Activated CD4-positive, alpha-beta T cell treated with anti-CD3 and anti-CD28 coated beads for 1 hour (primary cell): ENCODE measurements around the gene SEMA6B.
A peak's percentile ranks its signal among the peaks of the same experiment; 100 is the strongest.
"Not testable (repeated sequence)": the region's sequence is repeated elsewhere in the genome, so short reads cannot be mapped to it uniquely, and the experiment has no call there.

ENCODE experiments used
- DNase-seq: peaks from one replicate; pipeline ENCODE4 v3.0.0-alpha.2; 2020

The SEMA6B gene

DNA sequence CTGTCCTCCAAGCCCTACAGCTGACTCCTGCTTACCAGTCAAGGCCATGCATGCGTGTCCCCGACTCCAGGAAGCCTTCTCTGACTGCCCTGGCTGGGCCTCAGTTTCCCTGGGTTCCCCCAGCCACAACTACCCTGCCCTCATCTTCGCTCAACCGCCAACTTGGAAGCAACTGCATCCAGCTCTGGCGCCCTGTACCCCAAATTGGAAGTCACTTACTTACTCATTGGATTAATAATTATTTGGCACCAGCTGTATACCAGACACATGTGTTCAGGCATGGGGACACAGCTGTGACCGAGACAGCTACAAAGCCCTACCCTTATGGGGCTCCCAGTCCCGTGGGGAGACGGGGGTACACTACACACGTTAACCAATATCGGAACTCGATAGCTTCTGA is 10.9 kb upstream of the SEMA6B start:
- no peak for DNase-seq

DNA sequence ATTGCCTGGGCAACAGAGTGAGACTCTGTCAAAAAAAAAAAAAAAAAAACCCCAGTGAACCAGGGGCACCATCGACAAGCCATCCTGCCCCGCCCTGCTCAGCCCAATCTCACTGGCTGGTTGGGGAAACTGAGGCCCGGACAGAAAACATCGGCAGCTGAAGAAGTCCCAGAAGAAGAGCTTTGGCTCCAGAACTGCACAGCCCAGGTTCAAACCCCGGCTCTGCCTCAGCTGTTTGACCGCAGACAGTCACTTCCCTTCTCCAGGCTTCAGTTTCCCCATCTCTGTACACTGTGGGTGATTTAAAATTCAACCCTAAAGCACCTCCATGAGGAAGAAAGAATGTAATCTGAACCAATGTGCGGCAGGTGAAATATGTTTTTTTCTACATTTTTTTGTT is 9.4 kb upstream of the SEMA6B start:
- DNase-seq = no peak

DNA sequence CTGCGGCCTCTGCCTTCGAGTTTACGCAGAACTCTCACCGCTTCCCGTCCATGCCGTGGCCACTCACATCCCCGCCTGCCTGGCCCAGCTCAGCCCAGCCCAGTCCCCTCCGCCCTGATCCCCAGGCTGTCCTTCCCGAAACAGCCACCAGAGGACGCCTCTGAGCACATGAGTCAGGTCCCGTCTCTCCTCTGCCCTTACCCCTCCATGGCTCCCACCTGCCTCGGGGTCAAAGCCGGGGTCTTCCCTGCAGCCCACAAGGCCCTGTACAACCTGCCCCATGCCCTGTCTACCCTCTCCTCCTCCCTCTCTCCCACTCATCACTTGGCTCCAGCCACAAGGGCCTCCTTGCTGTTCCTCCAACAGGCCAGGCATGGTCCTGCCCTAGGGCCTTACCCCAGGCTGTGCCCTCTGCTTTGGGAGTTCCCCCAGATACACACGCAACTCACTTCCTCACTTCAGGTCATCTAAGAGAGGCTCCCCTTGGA is 8.1 kb upstream of the SEMA6B start:
- DNase-seq = peak; percentile 34

DNA sequence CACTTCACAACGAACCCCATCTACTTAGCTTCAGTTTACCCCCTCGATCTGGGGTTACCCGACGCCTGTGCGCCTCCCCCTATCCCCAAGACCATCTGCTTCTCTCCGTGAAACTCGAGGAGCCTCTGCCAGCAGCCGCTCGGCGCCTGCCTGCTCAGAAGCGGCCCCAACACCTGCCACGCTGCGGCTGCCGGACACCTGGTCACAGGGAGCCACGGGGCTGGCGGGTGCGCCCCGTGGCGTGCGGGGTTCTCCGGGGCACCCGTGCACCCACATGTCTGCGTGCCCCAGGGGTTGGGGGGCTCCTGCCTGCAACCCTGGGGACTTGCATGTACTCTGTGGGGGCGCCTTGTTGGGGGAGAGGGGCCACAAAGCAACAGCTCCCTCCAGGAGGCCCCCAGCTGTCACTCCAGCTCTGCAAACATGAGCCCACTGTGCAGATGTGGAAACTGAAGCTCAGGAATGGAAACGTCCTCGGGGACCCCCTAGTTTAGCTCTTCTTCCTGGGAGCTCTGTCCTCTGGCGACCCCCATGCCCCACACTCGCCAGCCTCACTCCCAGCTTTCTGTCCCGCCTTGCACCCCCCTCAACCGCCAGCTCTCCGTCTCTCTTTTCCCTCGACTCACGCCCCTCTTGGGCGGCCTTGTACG is 7.0 kb upstream of the SEMA6B start:
- DNase-seq = no peak

DNA sequence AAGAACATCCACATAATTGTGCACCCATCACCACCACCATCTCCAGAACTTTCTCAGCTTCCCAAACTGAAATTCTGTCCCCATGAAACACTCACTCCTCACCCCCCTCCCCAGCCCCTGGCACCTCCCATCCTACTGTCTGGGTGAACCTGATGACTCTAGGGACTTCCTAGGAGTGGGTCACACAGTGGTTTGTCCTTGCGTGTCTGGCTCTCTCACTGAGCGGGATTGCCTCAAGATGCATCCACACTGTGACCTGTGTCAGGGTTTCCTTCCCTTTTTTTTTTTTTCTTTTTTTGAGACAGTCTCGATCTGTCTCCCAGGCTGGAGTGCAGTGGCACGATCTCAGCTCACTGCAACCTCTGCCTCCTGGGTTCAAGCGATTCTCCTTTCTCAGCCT is 4.1 kb upstream of the SEMA6B start:
- DNase-seq = not testable (repeated sequence)

DNA sequence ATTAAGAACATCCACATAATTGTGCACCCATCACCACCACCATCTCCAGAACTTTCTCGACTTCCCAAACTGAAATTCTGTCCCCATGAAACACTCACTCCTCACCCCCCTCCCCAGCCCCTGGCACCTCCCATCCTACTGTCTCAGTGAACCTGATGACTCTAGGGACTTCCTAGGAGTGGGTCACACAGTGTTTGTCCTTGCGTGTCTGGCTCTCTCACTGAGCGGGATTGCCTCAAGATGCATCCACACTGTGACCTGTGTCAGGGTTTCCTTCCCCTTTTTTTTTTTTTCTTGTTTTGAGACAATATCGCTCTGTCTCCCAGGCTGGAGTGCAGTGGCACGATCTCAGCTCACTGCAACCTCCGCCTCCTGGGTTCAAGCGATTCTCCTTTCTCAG is 2.6 kb upstream of the SEMA6B start:
- not testable (repeated sequence) for DNase-seq

DNA sequence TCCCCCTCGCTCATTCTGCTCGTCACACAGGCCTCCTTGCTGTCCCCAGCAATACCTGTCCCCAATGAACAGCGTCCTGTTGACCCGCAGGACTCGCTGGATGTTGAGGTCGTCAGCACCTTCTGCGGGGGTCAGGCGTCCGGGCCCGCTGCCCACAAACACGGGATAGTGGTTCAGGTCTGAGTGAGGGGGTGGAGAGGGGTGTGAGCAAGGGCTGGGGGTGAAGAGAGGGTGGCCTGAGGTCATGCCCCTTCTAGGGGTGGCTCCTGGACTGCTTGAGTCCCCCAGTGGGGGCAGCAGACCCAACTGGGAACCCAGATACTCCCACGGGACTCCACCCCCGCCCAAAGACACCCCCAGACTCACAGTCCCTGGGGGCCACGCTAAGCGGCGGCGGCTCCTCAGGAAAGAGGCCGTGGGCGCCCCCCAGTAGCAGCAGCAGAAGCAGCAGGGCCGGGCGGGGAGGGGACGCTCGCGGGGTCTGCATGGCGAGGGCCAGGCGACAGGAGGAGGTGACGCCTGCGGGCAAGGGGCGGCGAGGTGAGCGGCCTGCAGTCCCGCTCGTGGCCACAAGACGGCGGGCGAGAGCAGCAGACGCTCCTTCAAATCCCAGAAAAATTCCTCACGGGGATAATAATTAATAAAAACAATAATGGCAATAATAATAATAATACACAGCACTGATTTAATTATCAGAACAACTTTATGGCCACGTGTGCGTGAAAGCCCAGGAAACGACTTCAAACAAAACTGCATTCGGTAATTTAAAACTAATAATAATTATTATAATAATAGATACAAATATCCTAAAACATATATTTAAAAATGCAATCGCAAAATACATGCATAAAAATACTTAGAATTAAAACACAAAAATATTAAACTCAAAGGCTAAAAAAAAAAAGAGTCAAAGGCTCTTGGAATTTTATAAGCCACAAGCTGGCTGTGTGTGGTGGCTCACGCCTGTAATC is 1.2 kb downstream of the SEMA6B start:
- no peak for DNase-seq

DNA sequence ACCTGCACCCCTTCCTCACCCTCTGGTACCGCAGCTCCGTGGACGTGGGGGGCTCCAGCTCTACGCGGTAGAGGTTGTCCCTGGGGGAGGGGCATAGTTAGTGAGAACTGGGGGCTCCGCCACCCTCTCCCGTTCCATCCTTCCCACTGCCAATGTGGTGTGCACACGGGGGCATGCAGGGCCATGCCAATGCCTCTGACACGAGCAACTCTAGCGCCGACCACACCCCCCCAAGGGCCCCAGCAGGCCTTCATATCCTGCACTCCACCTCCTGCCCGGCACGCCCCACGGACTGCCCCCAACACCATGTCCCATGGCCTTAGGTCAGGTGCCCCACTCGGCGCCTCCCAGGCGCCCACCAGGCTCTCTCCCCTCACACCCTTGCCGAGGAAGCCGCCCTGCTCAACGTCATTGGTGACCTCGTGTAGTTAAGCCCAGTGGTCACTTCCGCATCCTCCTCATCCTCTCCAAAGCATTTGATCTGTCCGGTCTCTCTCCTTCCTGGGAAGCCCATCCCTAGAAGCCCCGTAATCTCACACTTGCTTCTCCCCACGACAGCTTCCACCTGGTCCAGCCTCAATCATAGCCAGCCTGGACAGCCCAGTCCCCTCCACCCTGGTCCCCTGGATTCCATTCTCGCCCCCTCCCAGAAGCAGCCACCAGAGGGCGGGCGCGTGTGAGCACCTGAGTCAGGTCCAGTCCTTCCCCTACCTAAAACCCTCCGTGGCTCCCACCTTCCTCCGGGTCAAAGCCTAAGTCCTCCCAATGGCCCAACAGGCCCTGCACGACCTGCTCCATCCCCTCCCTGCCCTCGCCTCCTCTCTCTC is 2.1 kb downstream of the SEMA6B start:
- no peak for DNase-seq

DNA sequence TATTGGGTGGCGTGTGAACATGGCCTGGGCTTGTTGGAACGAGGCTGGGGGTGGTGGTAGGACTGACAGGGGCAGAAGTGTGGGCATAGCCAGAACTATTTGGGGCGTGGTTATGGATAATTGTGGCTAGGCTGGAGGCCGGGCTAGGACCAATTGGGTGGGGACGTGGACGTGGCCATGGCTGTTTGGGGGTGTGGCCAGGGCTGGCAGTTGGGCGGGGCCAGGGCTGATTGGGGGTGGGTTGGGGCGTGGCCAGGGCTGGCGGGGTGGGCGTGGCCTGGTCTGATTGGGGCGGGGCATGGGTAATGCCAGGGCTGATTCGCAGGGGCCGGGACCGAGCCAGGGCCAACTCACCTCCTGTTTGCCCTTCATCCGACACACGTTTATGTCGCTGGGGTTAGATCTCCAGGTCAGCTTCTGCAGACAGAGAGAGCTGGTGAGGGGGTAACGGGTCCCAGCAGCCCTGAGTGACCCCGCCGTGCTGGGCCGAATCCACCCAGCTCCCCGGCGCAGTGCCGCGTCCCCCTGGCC is 2.8 kb downstream of the SEMA6B start:
- DNase-seq = no peak

DNA sequence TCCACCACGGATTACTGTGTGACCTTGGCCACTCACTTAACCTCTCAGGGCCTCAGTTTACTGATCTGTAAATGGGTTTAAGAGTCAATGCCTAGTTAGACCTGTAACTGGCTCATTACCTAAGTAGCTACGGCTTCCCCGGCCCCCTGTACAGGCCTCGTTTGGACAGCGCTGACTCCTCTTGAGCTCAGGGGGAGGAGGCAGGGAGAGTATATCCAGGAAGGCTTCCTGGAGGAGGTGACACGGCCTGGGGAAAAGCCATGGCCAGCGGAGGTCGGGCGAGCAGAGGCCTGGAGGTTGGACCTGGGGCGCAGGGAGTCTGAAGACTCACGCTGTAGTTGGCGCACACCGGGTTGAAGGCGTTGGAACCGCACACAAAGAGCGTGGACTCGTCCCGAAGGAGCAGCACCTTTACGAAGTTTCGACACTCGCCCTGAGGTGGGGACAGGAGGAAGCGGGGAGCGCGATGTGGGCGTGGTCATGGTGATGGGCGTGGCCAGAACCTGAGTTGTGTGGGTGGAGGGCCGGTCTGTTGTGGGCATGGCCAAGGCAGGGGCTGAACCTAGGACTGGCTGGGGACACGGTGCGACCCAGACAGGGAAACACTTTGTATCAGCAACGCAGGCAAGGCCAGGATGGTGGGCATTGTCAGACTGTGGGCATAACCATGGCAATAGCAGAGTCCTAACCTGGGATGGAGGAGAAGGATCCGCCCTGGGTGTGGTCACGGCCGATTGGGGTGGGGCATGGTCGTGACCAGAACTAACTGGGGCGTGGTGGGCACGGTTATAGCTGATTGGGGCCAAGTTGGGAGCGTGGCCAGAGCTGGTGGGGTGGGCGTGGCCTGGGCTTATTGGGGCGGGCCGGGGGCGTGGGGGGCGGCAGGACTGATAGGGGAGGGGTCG is 3.6 kb downstream of the SEMA6B start:
- no peak for DNase-seq

DNA sequence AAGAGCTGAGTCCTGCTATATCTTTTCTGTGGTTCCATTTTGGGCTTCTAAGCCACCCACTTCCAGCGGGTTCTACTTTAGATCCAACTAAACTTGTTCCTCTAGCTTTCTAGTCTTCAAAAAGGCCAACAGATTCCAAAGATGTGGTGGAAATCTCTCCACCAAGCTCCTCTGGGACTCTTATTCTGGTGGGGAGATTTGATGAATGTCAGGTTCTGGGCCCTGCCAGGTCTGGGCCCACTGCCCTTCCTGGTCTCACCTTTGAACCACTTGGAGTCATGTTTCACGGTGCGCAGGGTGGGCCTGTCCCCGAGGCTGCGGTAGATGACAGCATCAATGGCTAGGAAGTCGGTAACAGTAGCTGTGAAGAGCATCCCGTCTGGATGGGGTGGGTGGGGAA is 4.8 kb downstream of the SEMA6B start:
- DNase-seq = no peak

DNA sequence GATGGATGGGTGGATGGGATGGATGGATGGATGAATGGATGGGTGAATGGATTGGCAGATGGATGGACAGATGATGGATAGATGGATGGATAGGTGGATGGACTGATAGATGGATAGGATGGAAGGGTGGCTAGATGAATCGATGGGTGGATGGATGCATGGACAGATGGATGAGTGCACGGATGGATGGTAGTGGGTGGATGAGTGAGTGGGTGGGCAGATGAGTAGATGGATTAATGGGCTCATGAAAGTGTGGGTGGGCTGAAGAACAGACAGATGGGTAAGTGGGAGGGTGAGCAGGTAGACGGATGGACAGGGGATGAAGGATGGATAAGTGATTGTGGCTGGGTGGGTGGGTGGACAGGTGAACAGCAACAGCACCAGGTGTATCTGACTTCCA is 5.7 kb downstream of the SEMA6B start:
- no peak for DNase-seq

DNA sequence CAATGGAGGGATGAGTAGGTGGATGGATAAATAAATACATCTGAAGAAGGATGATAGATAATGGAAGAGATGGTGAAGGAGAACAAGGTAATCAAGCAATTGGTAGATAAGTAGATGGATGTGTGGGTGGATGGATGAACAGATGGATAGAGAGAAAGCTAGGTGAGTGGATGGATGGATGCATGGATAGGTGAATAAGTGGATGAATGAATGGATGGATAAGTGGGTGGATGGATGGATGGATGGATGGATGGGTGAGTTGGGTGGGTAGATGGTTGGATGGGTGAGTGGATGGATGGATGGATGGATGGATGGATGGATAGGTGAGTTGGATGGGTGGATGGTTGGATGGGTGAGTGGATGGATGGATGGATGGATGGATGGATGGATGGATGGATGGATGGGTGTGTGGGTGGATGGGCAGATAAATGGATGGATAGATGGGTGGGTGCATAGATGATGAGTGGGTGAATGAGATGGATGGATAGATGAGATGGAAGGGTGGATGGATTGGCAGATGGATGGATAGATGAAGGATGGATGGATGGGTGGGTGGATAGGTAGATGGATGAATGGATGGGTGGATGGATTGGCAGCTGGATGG is 6.3 kb downstream of the SEMA6B start:
- no peak for DNase-seq

DNA sequence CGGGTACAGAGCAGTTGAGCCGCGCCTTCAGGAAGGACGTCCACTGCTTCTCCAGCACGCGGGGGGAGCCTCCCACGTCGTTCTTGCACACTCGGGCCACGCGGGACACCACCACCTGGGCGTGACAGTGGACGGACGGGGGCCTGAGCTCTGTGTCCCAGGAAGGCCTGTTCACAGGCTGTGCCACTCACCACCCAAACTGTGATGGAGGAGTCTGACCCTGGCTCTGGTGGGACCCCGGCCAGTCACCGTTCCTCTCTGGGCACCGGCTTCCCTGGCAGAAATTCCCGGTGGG is 7.0 kb downstream of the SEMA6B start:
- DNase-seq = no peak

DNA sequence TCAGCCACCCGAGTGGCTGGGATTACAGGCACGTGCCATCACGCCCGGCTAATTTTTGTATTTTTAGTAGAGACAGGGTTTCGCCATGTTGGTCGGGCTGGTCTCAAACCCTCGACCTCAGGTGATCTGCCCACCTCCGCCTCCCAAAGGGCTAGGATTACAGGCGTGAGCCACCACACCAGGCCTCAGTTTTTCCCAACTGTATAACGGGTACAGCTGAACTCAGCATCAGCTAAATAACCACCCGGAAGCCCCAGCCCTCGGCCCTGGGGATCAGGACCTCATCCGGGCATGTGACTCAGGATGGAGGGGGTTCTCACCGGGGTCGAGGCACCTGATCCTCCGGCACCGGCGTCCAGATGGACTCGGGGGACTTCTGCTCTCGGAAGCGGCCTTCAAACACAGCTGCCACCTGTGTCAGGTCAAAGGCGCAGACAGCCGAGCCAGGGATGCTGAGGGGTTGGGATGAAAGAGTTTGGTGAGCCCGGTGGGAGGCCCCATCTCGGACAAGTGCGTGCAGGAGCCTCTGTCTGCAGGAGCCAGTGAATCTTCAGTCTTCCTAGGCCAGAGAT is 8.9 kb downstream of the SEMA6B start:
- DNase-seq = no peak

DNA sequence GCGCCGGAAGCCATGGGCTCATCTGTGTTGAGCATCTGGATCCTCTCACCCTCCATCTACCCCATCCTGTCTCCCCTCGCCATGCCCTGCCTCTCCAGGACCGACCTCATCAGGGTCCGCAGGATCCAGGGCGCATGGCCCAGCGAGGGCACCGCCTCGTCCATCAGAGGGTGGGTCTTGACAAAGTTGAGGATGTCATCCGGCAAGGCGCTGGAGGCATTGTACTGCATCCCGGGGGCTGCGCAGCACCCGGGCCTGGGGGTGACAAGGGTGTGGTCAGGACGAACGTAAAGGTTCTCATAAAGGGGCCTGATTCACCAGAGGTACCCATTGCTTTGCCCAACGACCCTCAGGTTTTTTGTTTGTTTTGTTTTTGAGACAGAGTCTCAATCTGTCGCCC is 9.5 kb downstream of the SEMA6B start:
- no peak for DNase-seq

DNA sequence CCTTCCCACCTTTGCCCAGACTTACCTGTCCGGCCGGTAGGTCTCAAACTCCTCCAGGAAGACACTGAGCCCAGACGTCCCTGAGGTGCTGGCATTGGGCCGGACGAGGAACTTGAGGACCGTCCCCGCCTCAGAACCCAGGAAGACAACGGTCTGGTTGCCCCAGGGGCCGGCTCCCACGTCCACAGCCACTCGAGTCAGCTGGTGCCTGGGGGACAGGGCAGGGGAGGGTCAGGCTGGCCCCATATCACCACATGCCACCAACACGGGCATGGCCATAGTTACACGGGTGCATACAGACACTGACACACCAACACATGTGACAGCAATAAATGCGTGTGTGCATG is 11.3 kb downstream of the SEMA6B start:
- DNase-seq = no peak

DNA sequence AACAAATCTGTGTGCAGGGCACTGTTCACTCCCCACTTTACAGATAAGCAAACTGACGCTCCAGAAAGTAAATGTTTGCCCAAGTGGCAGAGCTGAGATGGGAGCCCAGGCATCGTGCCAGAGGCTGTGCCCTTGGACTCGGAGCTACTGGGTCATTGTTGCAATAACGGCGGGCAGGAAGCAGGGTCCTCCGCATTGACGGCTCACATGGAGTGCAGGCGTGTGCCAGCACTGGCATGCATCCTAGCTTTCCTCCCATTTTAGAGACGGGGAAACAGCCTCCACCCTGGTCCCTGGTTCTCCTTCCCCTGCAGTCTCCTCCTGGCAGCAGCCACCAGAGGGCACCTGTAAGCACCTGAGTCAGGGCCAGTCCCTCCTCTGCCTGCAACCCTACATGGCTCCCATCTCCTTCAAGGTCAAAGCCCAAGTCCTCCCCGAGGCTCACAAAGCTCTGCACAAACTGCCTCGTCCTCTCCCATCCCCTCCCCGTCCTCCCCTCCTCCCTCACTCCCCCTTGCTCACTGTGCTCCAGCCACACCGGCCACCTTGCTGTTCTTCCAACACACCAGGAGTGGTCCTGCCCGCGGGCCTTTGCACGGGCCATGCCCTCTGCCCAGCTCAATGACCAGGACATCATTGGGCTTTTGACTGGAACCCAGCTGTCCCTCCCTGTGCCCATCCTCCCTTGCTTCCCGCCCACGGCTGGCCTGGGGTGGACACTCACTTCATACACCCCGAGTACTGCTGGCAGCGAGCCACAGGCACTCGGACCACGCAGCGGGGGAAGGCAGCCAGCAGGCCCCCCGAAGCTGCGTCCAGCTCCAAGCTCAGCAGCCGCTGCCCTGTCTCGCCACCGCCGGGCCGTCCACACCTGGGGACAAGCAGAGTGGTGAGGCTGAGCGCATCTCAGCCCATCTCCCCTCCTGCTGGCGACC is 11.9 kb downstream of the SEMA6B start:
- no peak for DNase-seq

DNA sequence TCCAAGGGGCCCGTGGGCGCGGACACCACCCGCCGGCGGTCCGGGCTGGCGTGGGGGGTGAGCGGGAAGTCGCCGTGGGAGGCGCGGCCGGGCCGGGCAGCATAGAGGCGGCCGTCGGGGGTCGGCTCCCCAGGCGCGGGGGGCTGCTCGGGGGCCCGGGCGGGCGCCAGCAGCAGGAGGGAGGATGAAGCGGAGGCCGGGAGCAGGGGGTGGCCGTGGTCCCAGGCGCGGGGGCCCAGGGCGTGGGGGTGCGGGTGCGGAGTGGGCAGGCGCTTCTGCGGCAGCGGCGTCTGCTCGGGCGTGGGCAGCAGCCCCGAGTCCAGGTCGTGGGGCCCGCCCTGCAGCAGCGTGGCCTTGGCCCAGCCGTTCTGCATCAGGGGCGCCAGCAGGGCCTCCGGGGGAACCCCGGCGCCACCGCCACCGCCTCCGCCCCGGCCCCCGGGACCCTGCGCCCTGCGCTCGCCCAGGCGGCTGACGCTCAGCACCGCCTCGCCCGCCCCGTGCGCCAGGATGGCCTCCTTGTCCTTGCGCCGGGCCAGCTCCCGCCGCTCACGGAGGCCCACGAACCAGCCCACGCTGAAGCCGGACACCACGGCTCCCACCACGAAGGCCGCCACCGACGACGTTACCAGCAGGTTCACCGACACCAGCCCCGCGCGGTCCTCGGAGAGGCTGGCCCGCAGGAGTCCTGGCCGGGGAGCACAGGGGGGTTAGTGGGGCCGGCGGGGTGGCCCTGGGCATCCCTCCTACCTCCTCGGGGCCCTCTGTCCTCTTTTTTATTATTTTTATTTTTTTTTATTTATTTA is 15.4 kb downstream of the SEMA6B start:
- no peak for DNase-seq
